RWPE2 (cell line): ENCODE measurements around the gene SMARCD3.
A peak's percentile ranks its signal among the peaks of the same experiment; 100 is the strongest.

Experiments
- ATAC-seq: fragments of 200-7000 bp; cut with Tn5 transposase; 3 replicates; pipeline ENCODE4 v1.9.1; 2021; ENCODE audit warnings: low read depth
- DNase-seq: peaks from one replicate; pipeline ENCODE4 v3.0.0-alpha.2; 2020; ENCODE audit warnings: low spot score
- H3K27ac ChIP-seq: fragments of 450-650 bp; 2 replicates; pipeline ENCODE4 v1.5.1; 2017; ENCODE audit warnings: mild to moderate bottlenecking; ENCODE audit not compliant: poor library complexity, severe bottlenecking
- H3K27me3 ChIP-seq: fragments of 250-450 bp; sonication (Bioruptor Pico); 2 replicates; pipeline ENCODE4 v1.5.1; 2021; ENCODE audit warnings: mild to moderate bottlenecking, moderate library complexity; ENCODE audit not compliant: insufficient read depth, poor library complexity, severe bottlenecking
- H3K36me3 ChIP-seq: fragments of 250-450 bp; sonication (Bioruptor Pico); 2 replicates; pipeline ENCODE4 v1.5.1; 2020; ENCODE audit warnings: low read depth, mild to moderate bottlenecking, moderate library complexity
- H3K4me1 ChIP-seq: fragments of 250-450 bp; sonication (Bioruptor Pico); 2 replicates; pipeline ENCODE4 v1.5.1; 2021; ENCODE audit warnings: mild to moderate bottlenecking, moderate library complexity; ENCODE audit not compliant: insufficient read depth, poor library complexity, severe bottlenecking
- H3K4me3 ChIP-seq: fragments of 250-450 bp; sonication (Bioruptor Pico); 2 replicates; pipeline ENCODE4 v1.5.1; 2021; ENCODE audit warnings: mild to moderate bottlenecking, moderate library complexity; ENCODE audit not compliant: severe bottlenecking
- H3K9me3 ChIP-seq: fragments of 250-450 bp; sonication (Bioruptor Pico); 2 replicates; pipeline ENCODE4 v1.5.1; 2021; ENCODE audit warnings: mild to moderate bottlenecking, moderate library complexity; ENCODE audit not compliant: severe bottlenecking
- CTCF ChIP-seq: fragments of 450-650 bp; IDR thresholded peaks from one replicate; pipeline ENCODE4 v1.5.1; 2017; ENCODE audit warnings: mild to moderate bottlenecking, moderate library complexity; ENCODE audit not compliant: poor library complexity, severe bottlenecking

Gene SMARCD3

GRCh38 chr7:151213826-151214225 lies 34.7 kb downstream of the SMARCD3 start:
- H3K36me3 ChIP-seq, result peaks cover 55% of the 10 kb centered on the region
- no peaks in the 10 kb centered on the region for H3K27me3 ChIP-seq
- H3K27ac ChIP-seq, result no peak overlapping the region
- H3K4me1 ChIP-seq, result no peaks in the 10 kb centered on the region
- H3K4me3 ChIP-seq, result no peak overlapping the region
- no peak for TF ChIP-seq CTCF
- ATAC-seq (no peak), DNase-seq (no peak)
- H3K9me3 ChIP-seq, result no peaks in the 10 kb centered on the region

GRCh38 chr7:151212626-151213025 lies 35.9 kb downstream of the SMARCD3 start:
- H3K9me3 ChIP-seq, result no peaks in the 10 kb centered on the region
- no peak overlapping the region for H3K27ac ChIP-seq
- ATAC-seq (peak; percentile 52; the same call in 2 of the 3 replicates), DNase-seq (no peak)
- no peaks in the 10 kb centered on the region for H3K4me1 ChIP-seq
- no peak overlapping the region for H3K4me3 ChIP-seq
- H3K27me3 ChIP-seq, result no peaks in the 10 kb centered on the region
- H3K36me3 ChIP-seq, result peaks cover 44% of the 10 kb centered on the region
- TF ChIP-seq CTCF, result no peak

DNA sequence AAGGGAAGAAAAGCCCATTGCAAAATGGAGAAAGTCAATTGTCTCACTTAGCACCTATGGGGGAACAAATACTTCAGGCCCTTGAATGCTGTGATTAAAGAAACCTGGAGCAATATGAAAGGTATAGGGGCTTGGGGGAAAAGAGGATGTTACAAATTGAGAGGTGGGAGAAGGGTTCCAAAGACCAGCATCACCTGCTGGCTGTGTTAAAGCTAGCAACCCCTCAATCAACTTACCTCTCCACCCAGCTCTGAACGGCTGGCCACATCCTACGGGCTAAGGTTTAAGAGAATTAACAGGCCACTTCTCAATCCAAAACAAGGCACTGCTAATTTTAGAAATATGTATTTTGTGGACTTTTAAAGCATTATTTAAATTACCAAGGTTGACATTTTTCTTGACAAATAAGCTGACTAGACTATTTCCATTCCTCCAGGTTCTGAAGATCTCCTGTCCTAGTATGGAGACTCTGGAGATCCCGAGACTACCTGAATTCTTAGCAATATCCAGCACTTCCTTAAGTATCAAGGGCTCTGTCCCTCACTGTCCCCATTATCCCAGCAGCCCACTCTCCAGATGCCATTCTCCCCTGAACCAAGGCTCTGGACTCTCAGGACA lies 37.2 kb downstream of the SMARCD3 start:
- ATAC-seq (no peak), DNase-seq (no peak)
- H3K4me1 ChIP-seq, result no peaks in the 10 kb centered on the region
- H3K27ac ChIP-seq, result no peak overlapping the region
- peaks cover 31% of the 10 kb centered on the region for H3K36me3 ChIP-seq
- no peaks in the 10 kb centered on the region for H3K27me3 ChIP-seq
- no peaks in the 10 kb centered on the region for H3K9me3 ChIP-seq
- H3K4me3 ChIP-seq, result no peak overlapping the region
- TF ChIP-seq CTCF, result no peak

GRCh38 chr7:151210087-151210854 lies 38.2 kb downstream of the SMARCD3 start, which contains the start of gene H2BK1:
Gene H2BK1 (minus strand): TSS chr7:151210488. CDS start chr7:151210318, 170 bp downstream.
- Histone ChIP-seq H3K36me3 (peaks cover 21% of the 10 kb centered on the region), H3K27me3 (peaks cover 10% of the 10 kb centered on the region), H3K9me3 (no peaks in the 10 kb centered on the region), H3K4me3 (no peak within 1 kb of the TSS), H3K4me1 (no peaks in the 10 kb centered on the region), H3K27ac (no peak within 1 kb of the TSS)
- ATAC-seq, result no peak
- peak; percentile 36 for DNase-seq
- no peak for TF ChIP-seq CTCF

DNA sequence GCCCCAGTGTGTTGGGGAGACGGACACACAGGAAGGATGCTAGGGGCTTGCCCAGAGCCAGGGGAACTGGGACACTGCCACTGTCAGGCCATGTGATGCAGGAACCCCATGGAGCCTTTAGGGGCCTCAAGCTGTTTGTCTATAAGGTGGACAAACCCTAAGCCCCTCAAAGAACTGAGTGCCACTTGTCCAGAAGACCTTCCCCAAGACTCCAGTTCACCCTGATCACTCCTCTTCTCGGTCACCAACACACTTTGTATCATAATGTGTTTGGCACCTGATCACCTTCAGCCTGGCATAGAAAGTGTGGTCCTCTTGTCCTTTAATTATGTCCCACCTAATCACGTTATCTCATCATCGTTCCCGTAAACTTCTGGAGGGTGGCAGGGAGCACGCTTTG lies 38.9 kb downstream of the SMARCD3 start:
- H3K4me3 ChIP-seq, result no peak overlapping the region
- no peaks in the 10 kb centered on the region for H3K4me1 ChIP-seq
- TF ChIP-seq CTCF, result no peak
- no peak for DNase-seq
- peaks cover 14% of the 10 kb centered on the region for H3K36me3 ChIP-seq
- peaks cover 17% of the 10 kb centered on the region for H3K27me3 ChIP-seq
- no peaks in the 10 kb centered on the region for H3K9me3 ChIP-seq
- H3K27ac ChIP-seq, result no peak overlapping the region
- no peak for ATAC-seq
